Measurements from ENCODE around the gene ZBTB12.
"Not testable (repeated sequence)": the region's sequence is repeated elsewhere in the genome, so short reads cannot be mapped to it uniquely, and the experiment has no call there.

DNA sequence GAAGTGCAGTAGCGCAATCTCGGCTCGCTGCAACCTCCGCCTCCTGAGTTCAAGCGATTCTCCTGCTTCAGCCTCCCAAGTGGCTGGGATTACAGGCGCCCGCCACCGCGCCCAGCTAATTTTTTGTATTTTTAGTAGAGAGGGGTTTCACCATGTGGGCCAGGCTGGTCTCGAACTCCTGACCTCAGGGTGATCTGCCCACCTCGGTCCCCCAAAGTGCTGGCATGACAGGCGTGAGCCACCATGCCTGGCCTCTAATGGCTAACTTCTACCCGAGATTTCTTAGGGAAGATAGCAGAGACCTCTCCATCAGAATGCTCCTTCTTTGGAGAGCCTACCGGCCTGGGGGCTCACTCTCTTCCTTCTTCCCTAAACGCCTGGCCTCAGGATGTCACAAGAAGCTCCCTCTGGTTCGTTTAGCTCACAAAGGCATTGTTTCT lies 37.7 kb downstream of the ZBTB12 start:
- TF ChIP-seq, protein P1, sequence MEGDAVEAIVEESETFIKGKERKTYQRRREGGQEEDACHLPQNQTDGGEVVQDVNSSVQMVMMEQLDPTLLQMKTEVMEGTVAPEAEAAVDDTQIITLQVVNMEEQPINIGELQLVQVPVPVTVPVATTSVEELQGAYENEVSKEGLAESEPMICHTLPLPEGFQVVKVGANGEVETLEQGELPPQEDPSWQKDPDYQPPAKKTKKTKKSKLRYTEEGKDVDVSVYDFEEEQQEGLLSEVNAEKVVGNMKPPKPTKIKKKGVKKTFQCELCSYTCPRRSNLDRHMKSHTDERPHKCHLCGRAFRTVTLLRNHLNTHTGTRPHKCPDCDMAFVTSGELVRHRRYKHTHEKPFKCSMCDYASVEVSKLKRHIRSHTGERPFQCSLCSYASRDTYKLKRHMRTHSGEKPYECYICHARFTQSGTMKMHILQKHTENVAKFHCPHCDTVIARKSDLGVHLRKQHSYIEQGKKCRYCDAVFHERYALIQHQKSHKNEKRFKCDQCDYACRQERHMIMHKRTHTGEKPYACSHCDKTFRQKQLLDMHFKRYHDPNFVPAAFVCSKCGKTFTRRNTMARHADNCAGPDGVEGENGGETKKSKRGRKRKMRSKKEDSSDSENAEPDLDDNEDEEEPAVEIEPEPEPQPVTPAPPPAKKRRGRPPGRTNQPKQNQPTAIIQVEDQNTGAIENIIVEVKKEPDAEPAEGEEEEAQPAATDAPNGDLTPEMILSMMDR (optimal IDR thresholded peaks at IDR 0.05 in 1 of 3, IDR thresholded peaks at IDR 0.05 in 1 of 3, conservative IDR thresholded peaks at IDR 0.05 in 1 of 3; ENCODE audit: extremely low read depth in 1 of 3, insufficient read depth in 2 of 3, low read length in 3 of 3), result not testable (repeated sequence)
- not testable (repeated sequence) for TF ChIP-seq EZH2 (IDR thresholded peaks at IDR 0.05; ENCODE audit: low read length)

Data from keratinocyte (primary cell).